Prostate gland (tissue), 2 donors: ENCODE measurements around the gene SIRT7.

Experiments
- CTCF ChIP-seq, 4 experiments: fragments of 200-600 bp in 2 of 4; fragments of 450-650 bp in 2 of 4; sonication (generic) in 2 of 4; IDR thresholded peaks; 1 replicate in 3 of 4; 2 replicates in 1 of 4; pipeline ENCODE4 v1.5.1; 2016 to 2019; ENCODE audit warnings: antibody characterized with exemption in 4 of 4, mild to moderate bottlenecking in 2 of 4, moderate library complexity in 2 of 4
- POLR2AphosphoS5 ChIP-seq: sonication (generic); formaldehyde crosslinking; IDR thresholded peaks from one replicate; pipeline ENCODE4 v1.6.1; 2017; ENCODE audit warnings: antibody characterized with exemption

GRCh38 chr17:81922566-81923301, 4.8 kb upstream of the SIRT7 start:
- TF ChIP-seq CTCF (IDR thresholded peaks at IDR 0.05) (no peak), POLR2AphosphoS5 (no peak)
